Activated effector memory CD4-positive, alpha-beta T cell treated with Interleukin-2 at 50 U/mL for 16 hours (primary cell): ENCODE results near the gene SEC16A.

Experiments
- DNase-seq: peaks from one replicate; pipeline ENCODE4 v3.0.0-alpha.2; 2020

SEC16A gene

GRCh38 chr9:136499935-136500910 lies 17.4 kb upstream of the SEC16A start:
- no peak for DNase-seq

DNA sequence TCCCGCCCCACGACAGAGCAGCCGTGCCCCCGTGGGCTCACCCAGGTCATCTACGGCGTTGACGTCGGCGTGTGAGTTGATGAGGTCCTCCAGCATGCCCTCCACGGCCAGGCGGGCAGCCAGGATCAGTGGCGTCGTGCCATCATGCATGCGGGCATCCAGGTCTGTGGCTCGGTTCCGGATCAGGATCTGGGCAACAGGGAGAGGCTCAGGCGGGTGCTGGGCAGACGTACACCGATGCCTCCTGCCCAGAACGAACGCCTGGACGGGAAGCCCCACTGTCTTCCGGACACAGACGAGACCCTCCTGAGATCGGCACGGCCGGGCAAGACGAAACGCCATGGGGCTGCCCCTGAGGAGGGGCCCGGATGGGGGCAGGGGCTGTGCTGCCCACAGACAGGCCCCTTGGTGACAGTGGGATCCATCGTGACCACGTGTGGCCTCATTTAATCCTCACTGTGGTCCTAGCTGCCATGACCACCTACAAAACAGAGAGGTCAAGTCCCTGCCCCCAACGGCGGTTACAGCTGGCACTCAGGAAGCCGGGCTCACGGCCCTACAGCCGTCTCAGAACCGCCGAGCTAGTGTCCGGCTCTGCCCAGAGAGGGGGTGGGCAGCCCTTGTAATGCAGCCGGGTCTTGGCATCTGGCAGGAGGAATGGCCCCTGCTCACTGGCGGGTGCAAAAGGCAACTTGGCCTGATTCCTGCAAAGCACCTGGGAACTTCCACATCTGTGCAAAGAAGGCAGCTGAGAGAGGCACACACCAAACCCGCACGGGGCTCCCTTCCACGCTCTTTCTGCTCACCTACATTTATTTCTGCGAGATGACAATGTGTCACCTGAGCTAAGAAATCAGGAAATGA lies 16.5 kb upstream of the SEC16A start:
- no peak for DNase-seq

GRCh38 chr9:136497916-136498695 lies 15.3 kb upstream of the SEC16A start:
- no peak for DNase-seq

GRCh38 chr9:136496801-136497620 lies 14.2 kb upstream of the SEC16A start:
- DNase-seq = no peak

DNA sequence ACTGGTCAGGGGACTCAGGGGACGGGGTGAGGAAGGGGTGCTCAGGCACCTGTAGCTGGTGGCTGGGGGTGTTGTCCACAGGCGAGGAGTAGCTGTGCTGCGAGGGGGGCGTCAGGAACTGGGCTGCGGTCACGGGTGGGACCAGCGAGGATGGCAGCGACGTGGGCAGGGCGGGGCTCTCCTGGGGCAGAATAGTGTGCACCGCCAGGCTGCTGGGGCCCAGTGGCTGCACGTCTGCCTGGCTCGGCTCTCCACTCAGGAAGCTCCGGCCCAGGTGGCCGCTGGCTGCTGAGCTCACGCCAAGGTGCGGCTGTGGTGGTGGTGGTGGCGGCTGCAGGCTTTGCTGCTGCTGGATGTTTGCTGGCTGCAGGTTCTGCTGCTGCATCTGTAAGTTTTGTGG lies 13.3 kb upstream of the SEC16A start:
- no peak for DNase-seq

DNA sequence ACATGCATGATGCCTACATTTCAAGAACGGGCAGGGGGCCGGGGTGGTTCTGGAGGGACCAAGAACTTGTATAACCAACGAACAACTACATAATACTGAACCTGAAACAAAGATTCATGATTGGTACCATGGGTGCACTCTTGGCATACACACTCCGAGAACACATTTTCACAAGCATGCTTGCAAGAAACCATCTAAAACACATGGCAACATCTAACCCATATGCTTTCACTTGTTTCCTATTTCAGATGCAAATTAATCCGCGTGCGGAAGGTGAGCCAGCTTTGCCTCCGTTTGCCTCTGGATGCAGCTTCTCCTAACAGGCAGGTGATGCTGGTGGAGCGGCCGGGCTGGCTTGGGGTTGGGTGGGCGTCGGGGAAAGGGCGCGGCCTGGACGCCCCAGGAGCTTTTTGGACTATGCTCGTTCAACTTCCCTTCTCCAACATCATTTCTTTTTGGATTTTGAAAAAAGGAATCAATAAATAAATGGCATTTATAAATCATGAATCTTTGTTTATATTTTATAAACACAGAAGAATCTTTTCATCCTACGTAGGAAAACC lies 12.5 kb upstream of the SEC16A start:
- no peak for DNase-seq

GRCh38 chr9:136494531-136495215 lies 11.8 kb upstream of the SEC16A start:
- no peak for DNase-seq

GRCh38 chr9:136494012-136494411 lies 11.2 kb upstream of the SEC16A start:
- no peak for DNase-seq

DNA sequence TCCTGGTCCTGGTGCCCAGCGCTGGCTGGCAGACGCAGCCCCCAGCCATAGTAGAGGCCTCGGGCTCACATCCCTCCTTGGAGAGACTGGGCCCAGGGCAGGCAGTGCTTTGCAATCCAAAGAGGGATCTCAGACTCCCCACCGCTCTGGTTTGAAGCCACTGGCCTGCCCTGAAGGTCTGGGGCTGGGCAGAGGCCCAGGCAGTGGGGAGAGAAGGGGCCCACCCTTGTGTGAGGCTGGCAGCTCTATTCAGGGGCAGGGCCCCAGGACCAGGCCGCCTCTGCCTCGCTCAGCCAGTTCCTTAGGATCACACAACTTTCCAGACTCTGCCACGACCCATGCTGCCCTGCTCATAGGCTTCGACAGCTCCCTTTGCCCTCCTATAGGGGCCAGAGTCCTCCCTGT lies 10.7 kb upstream of the SEC16A start:
- DNase-seq = no peak

DNA sequence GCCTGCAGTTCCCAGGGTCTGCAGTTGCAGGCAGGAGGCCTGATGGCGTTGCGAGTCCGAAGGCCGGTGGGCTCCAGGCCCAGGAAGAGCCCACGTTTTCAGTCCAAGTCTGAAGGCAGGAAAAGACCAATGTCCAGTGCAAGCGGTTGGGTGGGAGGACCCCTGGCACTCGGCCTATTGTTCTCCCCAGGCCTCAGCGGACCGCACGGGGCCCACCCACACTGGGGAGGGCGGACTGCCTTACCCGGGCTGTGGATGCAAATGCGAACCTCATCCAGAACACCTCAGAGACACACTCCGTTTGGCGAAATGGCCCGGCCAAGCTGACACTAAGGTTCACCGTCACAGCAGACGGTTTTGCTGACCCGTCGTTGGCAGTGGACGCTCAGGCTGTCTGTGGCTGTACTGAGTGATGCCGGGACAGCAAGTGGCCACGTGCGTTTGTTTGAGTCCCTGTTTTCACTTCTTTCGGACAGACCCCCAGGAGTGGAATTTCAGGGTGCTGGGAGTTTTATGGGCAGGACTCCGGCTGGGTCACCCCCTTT lies 10.2 kb upstream of the SEC16A start:
- DNase-seq = no peak

DNA sequence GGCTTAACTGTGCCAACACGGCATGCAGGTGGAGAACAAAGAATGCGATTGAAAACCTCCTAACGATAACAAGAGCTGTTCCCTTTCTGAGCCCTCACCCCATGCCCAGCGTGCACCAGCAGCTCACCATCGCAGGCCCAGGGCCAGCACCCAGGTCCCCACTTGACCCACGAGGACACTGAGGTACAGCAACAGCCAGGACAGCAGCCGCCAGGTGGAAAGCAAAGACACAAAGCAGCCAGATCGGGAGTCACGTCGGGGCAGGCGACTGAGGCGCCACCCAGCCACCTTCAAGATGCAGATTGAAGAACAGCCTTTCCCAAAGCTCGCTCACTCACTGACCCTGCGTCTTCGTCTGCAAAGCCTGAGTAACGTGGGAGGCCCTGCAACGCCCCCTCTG lies 6.9 kb upstream of the SEC16A start:
- DNase-seq = no peak

- DNase-seq = peak; percentile 63
These were observed 5.7 kb upstream of the SEC16A start for GRCh38 chr9:136488247-136489214.

DNA sequence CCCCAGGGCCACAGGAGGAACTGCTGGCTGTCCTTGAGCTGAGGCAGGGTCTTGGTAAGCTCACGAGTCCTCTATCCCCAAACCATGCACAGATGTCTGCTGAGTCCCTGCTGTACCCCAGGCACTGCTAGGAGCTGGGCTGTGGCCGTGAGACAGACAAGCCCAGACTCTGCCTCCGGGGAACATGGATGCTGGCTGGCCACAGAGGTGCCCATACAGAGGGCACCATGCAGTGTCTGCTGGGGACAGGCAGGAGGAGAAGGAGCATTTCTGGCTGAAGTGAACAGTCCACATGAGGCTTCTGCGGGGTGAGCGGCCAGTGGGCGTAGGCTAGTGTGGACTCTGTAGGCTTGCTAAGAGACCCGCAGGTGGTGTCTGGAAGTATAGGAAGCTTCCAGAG lies 4.8 kb upstream of the SEC16A start:
- no peak for DNase-seq

- no peak for DNase-seq
These were observed 4.2 kb upstream of the SEC16A start for GRCh38 chr9:136486823-136487620.

DNA sequence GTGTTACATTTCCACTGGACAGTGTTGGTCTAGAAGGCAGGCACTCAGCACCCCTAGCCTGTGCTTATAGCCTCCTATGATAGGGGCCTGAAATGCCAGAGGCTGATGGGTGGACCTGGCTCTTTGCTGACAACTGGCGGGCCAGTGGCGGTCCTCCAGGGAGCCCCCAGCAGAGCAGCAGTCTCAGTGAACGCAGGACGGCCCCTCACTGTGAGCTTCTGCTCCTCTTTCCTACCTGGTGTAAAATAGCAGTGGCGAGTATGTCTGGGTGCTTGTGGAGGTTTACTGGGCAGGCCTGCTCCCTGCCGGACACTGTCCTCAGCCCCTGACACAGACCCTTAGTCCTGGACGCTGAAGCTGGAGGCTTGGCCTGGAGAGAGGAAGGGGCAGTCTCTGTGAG lies 3.3 kb upstream of the SEC16A start:
- DNase-seq = no peak

DNA sequence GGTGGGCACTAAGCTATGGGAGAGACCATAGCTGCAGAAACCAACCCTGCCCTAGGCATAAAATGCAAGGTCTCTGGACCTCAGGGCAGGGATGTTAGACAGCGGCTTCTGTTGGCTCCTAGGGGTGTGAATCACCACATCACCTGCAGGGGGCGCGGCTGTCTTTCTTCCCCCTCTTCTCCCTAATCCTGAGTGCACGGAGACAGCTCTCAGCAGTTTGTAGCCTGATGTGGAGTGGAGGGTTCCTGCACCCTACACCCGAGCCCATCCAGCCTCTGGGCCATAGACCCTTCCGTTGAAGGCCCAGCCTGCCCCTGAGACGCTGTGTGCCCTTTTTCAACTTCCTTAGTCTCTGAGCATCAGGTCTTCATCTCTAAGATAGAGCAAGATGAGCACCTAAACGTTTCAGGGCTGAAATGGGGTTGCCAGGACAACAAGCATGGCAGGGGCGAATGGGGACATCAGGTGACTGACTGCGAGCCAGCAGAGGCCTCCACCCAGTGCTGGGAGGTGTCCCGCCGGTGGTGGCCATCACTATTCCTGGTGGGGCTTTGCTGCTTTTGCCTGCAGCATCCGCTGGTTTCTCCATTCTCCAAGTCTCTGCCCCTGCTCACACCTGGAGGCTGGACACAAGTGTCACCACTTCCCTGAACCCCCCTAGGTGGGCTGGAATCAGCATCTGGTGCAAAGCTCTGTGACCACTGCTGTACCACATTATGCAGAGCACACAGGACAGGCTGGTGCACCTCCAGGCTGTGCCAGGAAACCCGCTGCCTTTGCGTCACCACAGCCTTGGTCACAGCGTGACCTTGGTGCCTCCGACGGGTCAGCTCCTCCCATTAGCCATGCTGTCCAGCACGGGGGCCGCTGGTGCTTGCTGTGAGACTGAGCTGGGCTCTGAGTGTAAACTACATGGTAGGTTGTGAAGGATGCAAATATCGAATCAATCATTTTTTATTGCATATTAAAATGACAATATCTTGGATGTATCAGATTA lies 2.5 kb upstream of the SEC16A start:
- peak; percentile 73 for DNase-seq
